Stimulated activated CD4-positive, alpha-beta T cell treated with anti-CD3 and anti-CD28 coated beads, TNF-alpha, amount 100 ng/mL, for 48 hours (primary cell): ENCODE measurements around the gene FAM229B.

Experiments used
- DNase-seq, 3 donors: peaks; one replicate each; pipeline ENCODE4 v3.0.0-alpha.2; 2020; ENCODE audit warnings: low read depth in 3 of 3

FAM229B gene

DNA sequence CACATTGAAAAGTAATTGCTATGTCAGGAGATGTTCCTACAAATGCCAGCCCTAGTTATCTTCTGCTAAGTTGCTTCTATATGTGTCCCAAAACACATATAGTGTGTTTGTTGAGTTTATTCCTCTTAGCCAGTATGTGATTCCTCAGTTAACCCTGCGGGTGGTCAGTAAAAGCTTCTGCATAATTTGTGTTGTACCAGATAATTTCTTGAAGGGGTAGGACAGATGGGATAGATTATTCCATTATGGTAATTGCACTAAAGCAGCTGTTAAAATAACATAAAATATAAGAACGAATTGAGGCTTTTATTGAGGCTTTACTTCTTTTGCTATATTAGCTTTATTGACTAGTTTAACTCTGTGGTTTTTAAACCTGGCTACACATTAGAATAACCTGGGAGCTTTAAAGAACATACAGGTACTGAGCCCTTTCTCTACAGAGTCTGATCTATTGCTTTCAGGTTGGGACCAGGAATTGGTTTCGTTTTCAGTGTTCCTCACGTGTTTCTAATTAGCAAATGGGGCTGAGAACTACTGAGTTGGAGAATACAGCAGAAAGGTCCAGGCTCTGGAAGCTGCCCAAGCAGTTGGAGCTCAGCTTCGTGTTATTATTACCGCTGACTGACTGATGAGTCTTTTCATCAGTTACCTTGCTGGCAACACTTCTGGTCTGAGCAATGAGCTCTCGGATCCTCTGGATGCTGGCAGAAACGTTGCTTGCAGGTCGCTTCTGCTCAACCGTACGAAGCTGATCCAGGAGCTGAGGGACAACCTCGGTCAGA is 56.9 kb downstream of the FAM229B start:
- no peak for DNase-seq

DNA sequence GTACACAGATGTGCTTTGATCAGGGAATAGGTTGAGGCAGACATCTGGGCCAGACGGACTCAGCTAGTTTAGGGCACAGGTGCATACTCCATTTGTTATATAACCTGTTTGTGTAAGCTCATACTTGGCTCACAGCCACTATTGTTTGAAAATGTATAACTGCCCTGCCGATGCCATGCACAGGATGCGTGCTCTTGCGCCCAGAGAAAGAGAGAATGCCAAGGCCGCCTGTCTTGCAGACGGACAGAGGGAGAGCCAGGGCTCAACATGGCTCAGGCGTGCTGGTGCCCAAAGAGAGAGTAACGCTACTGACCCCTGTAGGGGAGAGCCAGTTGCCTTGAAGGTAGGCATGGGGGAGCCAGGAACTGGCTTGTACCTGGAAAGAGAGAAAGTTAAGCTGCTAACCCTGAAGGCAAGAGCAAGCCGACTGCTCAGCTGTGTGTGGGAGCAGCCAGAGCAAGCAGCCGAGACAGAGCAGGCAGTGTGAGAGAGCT is 57.7 kb downstream of the FAM229B start:
- DNase-seq, result no peak

- no peak for DNase-seq
These were observed 60.7 kb downstream of the FAM229B start for GRCh38 chr6:112148103-112148502.

DNA sequence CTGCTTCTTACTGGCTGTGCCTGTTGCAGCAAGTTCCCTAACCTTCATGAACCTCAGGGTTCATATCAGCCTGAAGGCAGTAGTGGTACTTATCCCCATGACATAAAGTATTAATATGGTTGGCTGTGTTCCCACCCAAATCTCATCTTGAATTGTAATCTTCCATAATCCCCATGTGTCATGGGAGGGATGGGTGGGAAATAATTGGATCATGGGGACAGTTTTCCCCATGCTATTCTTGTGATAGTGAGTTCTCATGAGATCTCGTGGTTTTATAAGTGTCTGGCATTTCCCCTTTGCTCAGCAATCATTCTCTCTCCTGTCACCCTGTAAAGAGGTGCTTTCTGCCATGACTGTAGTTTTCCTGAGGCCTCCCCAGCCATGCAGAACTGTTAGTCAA is 61.8 kb downstream of the FAM229B start:
- no peak for DNase-seq

DNA sequence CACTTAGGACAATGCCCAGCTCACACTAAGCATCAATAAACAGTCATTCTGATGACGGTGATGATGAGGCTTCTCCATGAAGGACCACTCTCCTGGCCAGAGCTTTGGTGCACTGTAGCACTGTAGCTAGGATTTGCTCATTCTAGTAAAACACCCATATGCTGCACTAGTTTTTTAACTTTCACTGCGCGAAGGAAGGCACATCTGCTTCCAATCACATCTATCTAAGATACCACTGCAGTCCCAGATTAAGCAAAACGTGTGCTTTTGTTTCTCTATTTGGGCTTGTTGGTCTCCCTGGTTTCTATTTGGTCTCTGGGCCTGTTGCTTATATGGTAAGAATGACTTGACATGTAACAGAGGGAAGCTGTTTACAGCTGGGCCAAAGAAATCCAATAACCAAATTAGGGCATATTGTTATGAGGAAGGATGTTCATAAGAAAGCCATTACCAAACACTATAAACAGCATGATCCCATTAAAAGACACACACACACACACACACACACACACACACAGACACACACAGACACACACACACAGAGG is 62.4 kb downstream of the FAM229B start:
- no peak for DNase-seq

GRCh38 chr6:112150363-112150762 is 63.0 kb downstream of the FAM229B start:
- DNase-seq, result no peak
